Activated naive CD4-positive, alpha-beta T cell (primary cell): Measurements from ENCODE around the gene DYRK1A.

Experiments used
- DNase-seq, 4 experiments: peaks; one replicate each; lab custom pipeline; 2025; lab: John Stamatoyannopoulos, UW

The DYRK1A gene

DNA sequence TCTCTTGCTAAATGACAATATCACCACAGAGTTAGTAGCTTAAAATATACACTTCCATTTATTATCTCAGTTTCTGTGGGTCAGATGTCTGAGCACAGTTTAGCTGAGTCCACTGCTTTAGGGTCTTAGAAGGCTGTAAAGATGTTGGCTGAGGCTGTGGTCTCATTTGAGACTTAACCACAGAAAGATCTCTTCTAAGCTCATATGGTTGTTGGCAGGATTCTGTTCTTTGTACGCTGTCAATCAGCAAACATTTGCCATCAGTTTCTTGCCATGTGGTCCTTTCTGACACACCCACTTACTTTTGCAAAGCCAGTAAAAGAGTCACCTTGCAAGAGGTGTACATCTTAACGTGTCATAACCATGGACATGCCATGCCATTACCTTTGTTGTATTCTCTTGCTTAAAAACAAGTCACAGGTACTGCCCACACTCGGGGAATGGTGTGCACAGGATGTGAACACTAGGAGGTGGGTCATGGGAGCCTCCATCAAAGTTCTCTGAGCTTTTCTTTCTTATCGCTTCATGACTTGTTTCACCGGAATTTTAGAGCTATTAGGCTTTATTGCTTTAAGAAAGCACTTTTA, 18.7 kb downstream of the DYRK1A start:
- no peak for DNase-seq

DNA sequence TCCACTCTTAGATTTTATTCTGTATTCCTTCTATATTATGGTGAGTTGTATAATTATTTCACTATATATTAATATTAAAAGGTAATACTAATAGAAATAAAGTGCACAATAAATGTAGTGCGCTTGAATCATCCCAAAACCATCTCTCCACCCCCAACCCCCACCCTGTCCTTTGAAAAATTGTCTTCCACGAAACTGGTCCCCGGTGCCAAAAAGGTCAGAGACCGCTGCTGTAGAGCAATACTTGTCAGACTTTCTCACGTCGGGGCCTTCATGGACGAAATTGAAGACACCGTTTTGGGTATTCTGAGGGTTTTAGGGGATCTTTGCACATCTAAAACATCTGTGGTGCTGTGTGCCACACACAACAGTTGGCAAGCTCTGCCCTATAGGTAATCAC, 19.6 kb downstream of the DYRK1A start:
- DNase-seq, result no peak

DNA sequence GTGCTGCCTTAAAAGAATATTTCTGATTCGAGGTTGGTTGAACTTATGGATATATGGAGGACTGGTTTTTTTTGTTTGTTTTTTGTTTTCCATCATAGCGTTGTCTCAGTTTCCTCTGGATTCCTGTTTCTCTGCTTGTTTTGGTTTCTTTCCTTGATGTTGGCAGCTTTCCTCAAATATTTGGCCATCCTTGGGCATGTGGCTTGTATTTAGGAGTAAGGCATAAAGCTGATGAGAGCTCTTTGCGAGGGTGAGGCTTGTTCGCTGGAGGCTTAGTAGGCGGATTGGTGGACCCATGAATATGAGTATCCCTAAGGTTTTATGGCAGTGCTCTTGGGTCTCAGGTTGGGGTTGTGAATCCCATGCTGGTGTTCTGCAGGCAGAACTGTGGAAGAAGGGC, 22.9 kb downstream of the DYRK1A start:
- DNase-seq, result no peak

DNA sequence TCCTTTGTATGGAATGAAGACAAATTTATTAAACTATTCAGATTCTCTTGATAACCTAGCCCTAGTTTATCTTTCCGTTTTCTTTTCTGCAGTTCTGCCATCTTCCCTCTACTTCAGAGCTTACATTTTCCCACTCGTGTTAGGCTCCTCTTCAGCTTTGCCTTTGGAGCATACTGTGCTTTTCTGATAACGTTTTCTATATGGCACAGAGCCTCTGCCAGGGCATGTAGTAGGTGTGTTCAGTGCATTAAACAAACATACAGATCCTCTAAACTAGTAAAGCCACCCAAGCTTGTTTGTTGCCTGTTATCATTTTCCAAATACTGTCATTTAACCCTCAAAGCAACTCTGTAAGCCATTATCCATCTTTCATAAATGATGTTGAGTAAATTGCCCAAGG, 25.1 kb downstream of the DYRK1A start:
- DNase-seq, result no peak

DNA sequence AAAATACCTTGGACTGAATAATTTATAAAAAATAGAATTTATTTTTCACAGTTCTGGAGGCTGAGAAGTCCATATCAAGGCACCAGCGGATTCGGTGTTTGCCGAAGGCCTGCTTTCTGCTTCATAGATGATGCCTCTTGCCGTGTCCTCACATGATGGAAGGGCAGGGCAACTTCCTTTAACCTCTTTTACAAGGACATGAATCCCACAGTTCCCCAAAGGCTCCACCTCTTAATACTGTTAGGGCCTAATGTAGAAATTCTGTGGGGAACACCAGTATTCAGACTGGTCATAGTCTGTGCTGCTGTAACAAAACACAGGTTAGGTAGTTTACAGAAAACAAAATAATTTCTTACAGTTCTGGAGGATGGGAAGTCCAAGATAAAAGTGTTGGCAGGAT, 25.9 kb downstream of the DYRK1A start:
- DNase-seq, result no peak

DNA sequence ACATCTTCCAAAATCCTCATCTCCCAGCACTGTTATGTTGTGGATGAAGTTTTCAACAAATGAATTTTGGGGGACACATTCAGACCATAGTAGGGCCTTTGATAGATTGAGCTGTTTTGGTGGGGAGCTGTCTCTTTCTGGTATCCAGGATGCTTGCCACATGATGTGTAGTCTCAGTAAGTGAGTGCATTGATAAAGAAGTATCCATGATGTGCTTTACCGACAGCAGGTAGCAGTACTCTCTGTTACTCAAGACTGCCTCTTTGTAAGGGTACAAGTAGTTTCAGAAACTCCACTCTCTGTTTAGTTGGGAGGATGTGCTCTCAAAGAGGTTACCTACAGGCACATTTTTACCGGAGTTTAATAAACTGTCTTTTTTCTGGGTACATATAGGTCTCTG, 26.5 kb downstream of the DYRK1A start:
- no peak for DNase-seq

DNA sequence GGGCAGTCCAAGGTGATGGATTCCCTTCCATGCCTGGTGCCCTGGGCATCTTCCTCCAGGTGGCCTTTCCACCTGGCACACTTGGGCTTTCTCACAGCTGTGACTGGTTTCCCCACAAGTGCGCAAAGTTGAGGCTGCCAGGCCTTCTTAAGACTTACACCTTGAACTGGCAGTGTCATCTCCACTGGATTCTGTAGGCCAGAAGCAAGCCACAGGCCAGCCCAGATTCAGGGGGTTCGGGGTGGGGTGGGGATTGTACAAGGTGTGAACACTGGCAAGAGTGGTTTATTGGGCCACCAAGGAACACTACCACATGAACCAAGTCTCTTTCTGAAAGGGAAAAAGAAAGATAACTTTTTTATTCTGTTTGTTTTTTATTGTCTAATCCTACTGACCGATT, 27.2 kb downstream of the DYRK1A start:
- no peak for DNase-seq

DNA sequence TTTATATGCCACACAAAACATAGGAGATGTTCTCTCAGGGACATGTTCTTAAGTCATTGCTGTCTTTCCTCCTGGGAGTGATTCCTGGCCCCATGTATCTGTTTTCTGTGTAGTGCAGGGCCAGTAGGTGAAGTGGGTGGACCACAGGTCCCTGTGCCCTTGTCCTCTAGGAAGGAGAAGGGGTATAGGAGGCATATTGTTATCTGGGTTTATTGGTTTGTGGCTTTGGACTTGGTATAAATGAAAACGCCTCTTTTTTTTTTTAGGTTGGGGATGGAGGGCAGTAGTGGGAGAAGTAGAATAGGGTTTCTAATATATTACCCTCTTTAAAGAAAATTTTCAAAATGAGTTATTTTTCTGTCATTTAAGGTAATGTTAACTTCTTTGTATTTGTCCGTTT, 29.4 kb downstream of the DYRK1A start:
- DNase-seq, result no peak

DNA sequence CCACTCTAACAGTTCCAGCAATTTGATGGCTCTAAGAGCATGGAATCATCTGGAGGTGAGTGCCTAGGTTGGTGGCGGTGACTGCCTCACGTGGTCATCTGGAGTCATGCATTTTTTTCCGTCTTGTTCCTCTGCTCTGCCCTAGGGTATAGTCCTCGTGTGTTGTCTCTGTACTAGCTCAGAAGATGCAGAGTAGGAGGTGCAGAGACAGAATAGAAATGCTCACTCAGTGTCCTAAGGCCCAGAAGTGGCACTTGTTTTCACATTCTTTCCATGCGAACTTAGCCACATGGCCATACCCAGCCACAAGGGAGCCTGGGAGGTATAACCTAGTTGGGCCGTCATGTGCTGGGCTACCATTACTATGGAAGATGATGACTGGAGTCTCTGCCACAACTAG, 30.3 kb downstream of the DYRK1A start:
- DNase-seq, result no peak

DNA sequence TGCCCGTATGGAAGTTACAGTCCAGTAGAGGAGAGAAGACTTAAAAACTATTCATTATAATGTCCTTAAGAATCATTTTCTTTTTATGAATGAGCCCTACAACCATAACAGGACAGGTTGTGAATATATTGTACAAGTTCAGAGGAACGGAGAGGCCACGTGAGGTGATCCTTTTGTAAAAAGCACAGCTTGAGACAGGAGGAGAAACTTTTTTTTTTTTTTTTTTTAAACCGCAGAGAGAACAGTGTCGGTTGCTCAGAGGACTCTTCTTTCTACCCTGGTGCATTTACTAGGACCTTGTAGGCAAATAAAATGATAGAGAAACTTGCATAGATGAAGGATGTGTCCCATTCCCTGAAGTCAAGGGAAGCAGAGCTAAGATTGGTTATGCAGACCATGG, 32.1 kb downstream of the DYRK1A start:
- peak in 1 of 4 experiments; percentile 2 for DNase-seq

DNA sequence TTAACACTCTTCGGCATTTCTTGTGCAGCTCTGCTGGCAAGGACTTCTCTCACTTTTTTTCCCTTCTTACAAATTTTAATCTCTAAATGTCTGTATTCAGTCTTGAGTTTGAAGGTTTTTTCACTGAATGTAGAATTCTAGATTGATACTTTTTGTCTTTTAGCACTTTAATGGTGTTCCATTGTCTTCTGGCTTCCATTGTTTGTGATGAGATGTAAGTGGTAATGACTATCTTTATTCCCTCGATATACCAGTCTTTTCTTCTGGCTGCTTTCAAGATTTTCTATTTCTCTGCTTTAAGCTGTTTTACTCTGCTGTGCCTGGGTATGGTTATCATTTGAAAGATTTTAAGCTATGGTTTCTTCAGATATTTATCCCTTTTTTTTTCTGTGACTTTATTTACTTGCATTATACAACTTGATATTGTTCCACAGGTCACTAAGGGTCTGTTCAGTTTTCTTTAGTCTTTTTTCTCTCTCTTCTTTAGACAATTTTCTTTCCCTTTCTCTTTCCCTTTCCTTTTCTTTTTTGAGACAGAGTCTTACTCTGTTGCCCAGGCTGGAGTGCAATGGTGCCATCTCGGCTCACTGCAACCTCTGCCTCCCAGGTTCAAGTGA, 35.8 kb downstream of the DYRK1A start:
- DNase-seq, result no peak

DNA sequence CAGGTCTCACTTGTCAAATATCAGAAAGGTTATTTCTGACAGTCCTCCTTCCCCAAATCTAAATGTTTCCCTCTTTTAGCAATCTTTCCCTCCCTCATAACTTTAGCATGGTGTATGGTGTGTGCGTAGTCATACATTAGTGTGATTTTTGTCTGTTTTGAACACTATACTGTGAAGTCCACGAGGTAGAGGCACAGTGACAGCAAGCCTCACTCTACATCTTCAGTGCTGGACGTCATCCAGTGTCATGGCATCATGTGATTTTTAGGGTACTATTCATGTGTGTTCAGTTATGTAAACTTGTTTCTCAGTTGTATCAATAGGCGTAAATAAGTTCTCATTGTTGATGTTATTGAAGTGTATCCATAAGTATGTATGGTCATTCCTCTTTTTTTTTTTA, 39.1 kb downstream of the DYRK1A start:
- no peak for DNase-seq

DNA sequence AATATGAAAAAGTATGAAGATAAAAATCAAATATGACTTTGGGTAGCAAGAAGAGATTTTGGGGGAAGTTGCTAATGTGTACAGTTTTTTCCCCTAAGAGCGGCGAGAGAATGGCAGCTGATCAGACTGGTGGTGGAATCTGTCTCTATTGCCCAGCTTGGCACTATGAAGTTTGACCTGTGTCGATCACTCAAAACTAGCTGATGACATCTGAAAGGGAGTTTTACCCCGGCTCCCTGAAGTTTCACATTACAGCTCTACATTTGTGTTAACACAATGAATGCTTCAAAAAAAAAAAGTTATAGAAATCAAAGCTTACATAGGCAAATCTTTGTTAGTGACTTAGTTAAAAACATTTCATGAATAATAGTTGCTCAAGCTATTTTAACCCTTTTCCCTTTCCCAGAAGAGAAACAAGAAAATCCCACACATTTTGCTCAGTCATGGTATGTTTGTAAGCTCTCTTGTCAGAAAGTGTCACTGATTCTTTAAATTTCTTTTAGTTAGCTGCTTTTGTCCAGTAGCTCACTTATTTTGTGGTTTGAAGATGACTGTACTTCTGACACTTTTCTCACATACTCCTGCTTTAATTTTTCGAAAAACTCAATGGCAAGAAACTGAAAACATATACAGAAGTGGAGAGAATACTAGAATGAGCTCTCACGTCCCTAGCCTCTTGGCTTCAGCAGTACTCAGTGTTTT, 41.3 kb downstream of the DYRK1A start:
- DNase-seq, result no peak

DNA sequence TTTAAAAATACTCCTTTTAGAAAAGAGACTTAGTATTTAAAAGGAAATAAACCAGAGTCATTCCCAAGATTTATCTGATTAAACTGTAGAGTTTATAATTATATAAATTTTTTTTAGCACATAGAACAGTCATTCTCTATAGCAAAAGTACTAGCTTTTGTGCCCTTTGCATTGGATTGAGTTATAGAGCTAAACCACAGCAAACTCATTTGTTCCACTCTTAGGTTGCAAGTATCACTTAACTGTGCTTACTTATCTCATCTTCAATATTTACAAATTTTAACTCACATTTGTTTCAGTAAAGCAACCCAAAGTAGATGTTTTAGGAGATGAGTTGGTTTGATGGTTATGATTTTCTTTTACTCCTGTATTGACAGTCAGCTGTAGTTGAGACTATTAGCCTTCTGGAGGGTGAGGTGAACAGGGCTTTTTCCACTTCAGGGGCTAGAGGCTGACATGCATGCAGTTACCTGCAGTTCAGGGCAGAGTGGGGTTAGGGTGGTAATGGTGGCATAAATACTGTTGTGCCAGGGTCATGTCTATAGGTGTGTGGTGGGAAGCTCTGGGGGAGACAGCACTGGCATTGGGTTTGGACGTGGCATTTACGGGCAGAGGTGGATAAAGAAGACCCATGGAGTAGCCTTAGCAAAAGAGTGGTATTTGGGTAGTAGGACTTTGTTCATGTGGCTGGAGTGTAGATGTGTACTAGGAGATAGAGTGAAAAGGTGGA, 42.1 kb downstream of the DYRK1A start:
- DNase-seq, result no peak

DNA sequence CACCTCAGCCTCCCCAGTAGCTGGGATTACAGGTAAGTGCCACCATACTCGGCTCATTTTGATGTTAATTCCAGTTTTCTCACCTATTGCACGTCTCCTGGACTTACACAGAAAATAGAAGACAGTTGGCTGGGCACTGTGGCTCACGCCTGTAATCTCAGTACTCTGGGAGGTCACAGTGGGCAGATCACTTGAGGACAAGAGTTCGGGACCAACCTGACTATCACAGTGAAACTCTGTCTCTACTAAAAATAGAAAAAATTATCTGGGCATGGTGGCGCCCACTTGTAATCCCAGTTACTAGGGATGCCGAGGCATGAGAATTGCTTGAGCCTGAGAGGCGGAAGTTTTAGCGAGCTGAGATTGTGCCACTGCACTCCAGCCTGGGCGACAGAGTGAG, 44.1 kb downstream of the DYRK1A start:
- DNase-seq, result no peak

DNA sequence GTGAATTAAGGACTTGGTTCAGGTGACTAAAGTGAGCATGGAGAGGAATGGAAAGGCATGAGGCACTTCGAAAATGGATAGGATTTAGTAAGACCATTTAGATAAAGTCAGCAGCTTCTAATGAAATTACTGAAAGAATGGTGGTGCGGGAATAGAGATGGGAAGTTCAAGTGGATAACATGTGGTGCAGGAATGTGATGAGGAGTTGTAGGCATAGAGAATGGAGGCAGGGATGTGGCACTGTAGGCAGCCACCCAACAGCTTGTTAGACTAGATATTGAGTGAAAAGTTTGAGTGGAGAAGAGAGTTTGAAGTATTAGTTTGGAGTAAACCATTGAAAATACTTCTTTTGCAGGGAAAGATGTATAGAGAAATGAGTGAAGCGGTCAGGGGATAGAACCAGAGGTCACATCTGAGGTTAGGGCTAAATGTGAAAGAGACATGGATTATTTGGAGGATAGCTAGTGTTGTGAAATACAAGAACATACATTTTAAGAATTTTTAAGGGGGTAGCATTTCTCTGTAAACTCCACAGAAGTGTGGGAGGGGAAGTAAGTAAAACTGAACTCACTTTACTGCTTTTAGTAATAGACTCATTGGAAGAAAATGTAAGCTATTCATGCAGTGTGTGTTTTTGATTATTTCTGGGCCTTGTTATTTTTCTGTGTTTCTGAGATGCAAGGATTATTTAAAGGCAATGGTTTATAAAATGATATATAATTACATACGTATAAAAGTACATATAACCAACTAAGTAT, 46.2 kb downstream of the DYRK1A start:
- no peak for DNase-seq

DNA sequence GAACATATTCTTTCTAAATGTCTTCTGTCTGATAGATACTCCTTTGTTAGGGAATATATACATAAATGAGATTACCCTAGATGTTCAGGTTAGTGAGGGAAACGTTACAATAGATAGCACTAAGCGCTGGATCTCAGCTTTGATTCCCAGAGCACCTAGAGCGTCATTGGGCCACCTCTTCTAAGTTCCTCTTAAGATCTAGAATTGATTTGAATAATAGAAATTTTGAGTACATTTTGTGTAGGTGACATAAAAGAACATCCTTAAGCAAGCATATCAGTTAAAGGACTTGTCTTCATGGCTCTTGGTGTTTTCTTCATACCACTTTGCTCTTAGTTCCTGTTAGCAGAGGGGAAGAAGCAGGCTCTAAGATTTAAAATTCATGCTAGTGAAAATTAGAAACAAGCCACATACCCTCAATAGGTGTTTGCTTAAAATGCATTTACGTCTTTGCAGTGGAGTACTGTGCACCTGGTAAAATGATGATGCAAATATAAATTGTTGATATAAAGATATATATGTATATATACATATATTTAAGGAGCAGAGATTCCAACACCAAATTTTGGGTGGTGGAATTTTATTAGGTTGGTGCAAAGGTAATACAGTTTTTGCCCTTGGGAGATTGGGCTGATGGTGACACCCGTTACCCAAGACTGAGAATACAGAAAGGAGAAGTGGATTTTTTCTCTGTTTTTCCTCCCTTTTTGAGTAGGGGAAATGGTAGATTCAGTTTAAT, 47.1 kb downstream of the DYRK1A start:
- no peak for DNase-seq

DNA sequence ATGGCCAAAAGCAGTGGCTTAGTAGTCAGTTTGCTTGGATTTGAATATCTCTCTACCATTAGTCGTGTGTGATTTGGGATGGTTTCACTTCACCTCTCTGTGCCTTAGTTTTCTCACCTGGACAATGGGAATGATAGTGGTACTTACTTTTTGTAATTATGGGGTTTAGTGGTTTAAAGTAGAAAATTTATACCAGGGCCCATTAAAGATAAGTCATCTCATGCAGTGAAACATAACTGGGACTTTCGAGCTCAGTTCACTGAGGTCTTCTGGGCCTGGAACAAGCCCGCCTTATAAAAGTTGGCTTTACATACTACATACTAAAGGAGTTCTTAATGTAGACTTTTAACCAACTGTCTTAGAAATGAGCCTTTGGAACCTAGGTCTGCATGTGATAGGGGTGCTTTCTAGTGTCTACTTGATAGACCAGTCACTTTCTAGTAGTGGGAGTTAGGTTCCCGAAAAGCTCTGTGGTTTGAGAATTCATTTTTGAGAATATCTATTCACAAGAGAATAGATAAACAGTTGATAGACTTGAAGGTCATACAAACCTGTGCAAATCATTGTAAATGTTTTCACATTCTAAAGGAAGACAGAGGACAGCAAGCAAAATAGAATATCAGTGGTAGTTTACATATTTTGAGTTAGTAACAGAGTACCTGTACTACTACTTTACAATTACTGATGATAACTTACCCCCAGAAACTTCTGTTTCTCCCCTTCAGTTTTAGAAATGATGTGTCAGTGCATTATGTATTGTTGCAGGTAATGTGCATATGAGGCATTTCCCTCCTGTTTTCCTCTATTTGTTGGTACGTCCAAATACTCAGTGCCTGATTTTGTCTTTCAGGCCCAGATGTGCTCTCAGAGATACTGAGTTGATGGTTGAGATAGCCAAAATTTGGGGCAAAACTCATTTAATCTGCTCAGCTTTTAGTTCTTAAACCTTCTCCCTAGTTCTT, 48.0 kb downstream of the DYRK1A start:
- DNase-seq, result no peak

DNA sequence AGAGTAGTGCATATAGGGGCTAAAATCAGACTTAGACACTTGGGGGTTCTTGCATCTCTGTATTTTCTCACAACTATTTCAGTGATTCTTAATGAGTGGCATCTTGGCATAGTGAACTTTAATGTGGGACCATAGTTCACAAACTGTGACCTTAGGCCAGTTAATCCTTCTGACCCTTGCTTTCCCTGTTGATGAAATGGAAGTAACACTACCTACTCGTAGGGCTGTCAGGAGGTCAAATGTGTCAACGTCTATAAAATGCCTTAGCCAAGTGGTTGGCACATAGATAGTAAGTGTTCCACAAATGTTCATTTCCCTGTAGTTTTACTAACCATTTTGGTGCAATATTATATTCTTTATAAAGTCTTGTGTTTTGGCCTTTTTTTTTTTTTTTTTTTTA, 49.4 kb downstream of the DYRK1A start:
- no peak for DNase-seq

DNA sequence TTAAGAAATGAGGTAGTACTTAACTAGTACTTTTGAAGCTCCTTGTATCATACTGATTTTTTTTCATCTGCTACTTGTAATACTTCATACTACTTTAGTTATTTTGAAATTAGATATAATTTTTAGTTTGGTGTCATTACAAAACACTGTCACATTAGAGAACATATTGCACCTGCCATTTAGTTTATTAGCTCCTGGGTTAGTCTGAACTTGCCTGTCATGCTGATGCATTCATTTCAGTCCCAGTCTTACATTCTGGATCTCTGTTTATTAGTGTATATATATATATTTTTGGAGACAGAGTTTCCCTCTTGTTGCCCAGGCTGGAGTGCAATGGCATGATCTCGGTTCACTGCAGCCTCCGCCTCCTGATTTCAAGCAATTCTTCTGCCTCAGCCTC, 50.3 kb downstream of the DYRK1A start:
- no peak for DNase-seq
